ENCODE data around the gene MCU.
"Not testable (repeated sequence)": the region's sequence is repeated elsewhere in the genome, so short reads cannot be mapped to it uniquely, and the experiment has no call there.

Gene MCU

GRCh38 chr10:72733989-72734388 lies 42.0 kb downstream of the MCU start:
- no peak for DNase-seq

- no peak for DNase-seq
Measured at GRCh38 chr10:72735288-72735936, 43.5 kb downstream of the MCU start.

GRCh38 chr10:72736176-72736827 lies 44.4 kb downstream of the MCU start:
- DNase-seq: no peak

- no peak for DNase-seq
Measured at GRCh38 chr10:72736828-72737220, 44.9 kb downstream of the MCU start.

- not testable (repeated sequence) for DNase-seq
Measured at GRCh38 chr10:72737357-72737756, 45.4 kb downstream of the MCU start.

- DNase-seq: no peak
Measured at GRCh38 chr10:72738486-72738885, 46.5 kb downstream of the MCU start.

- DNase-seq: no peak
Measured at GRCh38 chr10:72740528-72740927, 48.6 kb downstream of the MCU start.

GRCh38 chr10:72742092-72742491 lies 50.1 kb downstream of the MCU start:
- DNase-seq: no peak

GRCh38 chr10:72742797-72743196 lies 50.9 kb downstream of the MCU start:
- no peak for DNase-seq

- no peak for DNase-seq
Measured at GRCh38 chr10:72744566-72744965, 52.6 kb downstream of the MCU start.

GRCh38 chr10:72746426-72747363 lies 54.8 kb downstream of the MCU start:
- no peak for DNase-seq

GRCh38 chr10:72747521-72747920 lies 55.6 kb downstream of the MCU start:
- DNase-seq: no peak

- no peak for DNase-seq
Measured at GRCh38 chr10:72753760-72754231, 61.9 kb downstream of the MCU start.

- DNase-seq: peak; percentile 6
Measured at GRCh38 chr10:72754275-72755032, 62.5 kb downstream of the MCU start.

GRCh38 chr10:72756674-72757385 lies 64.9 kb downstream of the MCU start:
- no peak for DNase-seq

- no peak for DNase-seq
Measured at GRCh38 chr10:72757732-72758131, 65.8 kb downstream of the MCU start.

GRCh38 chr10:72758930-72759329 lies 67.0 kb downstream of the MCU start:
- not testable (repeated sequence) for DNase-seq

- DNase-seq: no peak
Measured at GRCh38 chr10:72759584-72759983, 67.6 kb downstream of the MCU start.

- no peak for DNase-seq
Measured at GRCh38 chr10:72761498-72761897, 69.6 kb downstream of the MCU start.

- no peak for DNase-seq
Measured at GRCh38 chr10:72762042-72762441, 70.1 kb downstream of the MCU start.

GRCh38 chr10:72763201-72763600 lies 71.3 kb downstream of the MCU start:
- DNase-seq: no peak

GRCh38 chr10:72764151-72764550 lies 72.2 kb downstream of the MCU start:
- no peak for DNase-seq
